ENCODE results near the gene CBARP.

Gene CBARP

DNA sequence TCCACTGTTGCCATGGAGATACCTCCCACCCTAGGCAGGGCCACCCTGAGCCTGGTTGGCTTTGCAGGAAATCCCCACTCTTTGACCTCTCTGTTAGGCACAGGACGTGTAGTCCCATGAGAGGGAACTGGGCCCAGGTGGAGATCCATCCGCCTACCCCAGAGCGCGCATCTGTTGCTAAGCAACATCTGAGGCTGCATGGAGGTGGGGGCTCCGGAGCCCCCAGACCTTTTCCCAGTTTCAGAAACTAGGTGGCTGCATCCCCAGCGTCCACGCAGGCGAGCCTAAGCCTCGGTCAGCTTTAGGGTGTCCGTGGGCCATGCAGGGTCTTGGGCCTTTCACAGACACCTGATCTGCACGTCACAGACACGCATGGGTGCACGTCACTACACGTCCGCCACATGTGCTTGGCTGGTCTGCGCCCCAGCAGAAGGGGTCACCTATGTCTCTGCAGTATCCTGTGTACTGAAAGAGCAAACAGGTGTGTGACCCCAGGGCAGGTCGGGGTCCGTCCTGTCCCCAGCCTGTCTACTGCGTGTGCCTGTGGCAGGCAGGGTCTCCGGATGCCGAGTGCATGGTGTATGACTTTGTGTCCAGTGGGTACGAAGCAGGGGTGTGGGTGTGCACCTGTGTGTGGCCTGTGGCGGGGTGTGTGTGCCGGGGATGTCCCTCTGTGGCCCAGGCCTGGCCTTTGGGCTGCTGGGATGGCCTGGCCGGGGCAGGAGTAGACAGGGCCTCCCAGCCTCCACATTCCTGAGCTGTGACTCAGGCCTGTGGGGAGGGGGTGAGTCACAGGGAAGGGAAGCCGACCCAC is 27.2 kb upstream of the CBARP start:
- DNase-seq (ENCODE audit: low read depth in 2 of 2), result no peak

- no peak for DNase-seq (ENCODE audit: low read depth in 2 of 2)
These were observed 25.4 kb upstream of the CBARP start for GRCh38 chr19:1263188-1263587.

DNA sequence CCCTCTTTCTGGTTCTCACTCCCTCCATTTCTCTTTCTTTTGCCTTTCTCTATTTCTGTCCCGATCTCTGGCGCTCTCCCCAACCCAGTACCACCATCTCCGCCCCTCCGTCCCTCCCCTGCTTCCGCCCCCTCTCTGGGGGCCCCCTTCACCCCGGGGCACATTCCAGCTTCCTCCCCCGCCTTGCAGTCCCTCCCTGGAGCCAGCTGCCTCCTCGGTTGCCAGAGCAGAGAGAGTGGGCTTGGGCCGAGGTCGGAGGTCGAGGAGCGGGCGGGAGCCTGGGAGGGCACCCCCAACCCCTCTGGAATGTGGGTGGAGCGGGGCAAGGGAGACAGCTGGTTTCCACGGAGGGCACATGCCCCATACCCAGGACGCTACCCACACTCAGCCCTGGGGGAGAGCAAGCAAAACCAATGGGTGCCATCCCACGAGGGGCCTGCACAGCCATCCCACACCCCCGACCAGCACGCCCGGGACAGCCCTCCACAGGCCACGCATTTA is 24.9 kb upstream of the CBARP start:
- DNase-seq (ENCODE audit: low read depth in 2 of 2), result no peak

DNA sequence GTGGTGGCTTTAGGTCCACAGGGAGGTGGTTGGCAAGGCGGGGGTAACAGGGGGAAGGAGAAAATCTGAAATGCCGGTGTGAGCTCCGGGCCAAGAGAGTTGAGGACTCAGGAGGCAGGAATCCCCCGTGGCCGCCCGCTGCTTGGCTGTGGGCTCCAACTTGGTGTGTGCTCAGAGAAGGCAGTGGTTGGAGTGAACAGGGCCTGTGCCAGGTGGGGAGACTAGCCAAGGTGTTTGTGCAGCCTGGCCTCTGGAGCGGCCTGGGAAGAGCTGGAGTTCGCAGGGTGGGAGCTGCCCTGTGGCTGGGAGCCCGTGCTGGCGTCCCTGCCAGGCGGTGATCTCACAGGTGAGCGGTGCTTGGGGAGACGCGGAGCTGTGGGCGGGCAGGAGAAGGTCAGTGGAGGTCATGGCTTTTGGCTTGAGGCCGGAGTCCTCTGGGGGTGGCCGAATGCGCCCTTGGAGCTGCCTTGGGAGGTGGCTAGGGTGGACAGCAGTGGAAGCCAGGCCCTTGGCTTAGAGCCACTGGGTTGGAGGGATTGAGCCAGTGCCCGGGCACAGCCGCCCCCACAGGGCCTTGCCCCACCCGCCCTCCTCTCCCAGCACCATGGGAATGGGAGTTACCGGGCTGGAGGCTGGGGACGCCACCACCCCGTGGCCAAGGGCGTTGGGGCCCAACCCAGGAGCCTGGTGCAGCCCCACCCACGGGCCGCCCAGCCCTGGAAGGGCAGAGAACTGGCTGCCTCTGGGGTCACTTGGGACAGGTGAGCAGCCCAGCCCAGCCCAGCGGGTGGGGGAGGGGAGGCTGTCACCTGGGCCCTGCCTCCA is 24.2 kb upstream of the CBARP start:
- no peak for DNase-seq (ENCODE audit: low read depth in 2 of 2)

GRCh38 chr19:1261538-1261797 is 23.7 kb upstream of the CBARP start:
- DNase-seq (ENCODE audit: low read depth in 2 of 2), result no peak

- peak; percentile 95 to 97 for DNase-seq (ENCODE audit: low read depth in 2 of 2)
These were observed 23.1 kb upstream of the CBARP start for GRCh38 chr19:1260749-1261537.

DNA sequence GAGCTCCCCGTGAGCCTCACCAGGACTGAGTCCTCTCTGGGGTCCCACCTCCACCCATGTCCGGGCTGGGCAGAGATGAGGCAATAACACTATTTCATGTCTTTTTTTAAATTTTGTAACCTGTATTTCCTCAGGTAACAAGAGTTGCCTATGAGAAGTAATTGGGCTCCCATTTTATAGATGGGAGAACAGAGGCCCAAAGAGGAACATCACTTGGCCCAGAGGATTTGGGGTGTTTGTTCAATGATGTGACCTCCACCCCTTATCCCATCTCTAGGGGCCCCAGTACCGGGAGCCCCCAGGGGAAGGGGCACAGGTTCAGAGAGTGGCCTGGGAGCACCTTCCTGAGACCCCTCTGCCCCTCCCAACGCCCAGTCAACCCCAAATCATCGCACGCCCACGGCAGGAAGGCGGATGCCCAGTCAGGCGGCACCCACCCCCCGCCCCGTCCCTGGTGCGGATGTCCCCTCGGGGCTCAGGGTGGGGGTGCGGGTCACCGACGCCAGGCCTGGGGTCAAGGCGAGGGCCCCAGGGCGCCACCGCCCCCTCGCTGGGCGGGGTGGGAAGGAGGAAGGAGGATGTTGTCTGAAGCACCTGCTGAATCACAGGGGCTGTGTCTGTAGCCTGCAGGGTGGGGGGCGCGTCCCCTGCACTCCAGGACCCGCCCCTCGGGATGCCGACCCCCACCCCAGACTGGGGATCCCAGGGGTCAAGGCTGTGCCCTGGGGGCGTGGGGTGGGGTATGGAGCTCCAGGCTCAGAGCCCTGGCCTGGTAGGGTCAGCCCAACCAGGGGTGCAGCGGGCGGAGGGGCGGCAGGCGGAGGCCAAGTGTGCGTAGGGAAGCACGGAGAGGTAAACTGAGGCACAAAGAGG is 22.3 kb upstream of the CBARP start:
- no peak for DNase-seq (ENCODE audit: low read depth in 2 of 2)

- DNase-seq (ENCODE audit: low read depth in 2 of 2), result no peak
These were observed 21.5 kb upstream of the CBARP start for GRCh38 chr19:1259206-1259875.

DNA sequence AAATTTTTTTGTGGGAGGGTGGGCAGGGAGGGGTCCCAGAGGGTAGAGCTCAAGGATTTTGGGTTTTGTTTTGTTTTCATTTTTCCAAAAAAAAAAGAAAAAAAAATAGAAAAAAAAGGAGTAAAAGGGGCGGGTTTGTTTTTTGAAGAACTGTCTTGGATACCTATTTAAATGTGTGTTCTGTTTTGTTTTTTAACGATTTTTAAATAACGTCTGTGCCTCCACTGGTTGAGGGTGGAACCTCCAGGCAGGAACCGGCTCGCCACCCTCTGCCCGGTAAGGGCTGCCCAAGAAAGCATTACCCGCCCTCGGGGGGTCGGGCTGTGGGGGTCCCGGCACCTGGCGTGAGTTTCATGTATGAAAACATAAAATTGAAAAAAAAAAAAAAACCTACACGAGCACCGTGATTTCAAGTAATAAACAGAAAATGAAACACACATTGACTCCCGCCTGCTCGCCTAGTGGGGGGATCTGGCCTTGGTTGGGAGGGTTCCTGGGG is 21.0 kb upstream of the CBARP start:
- no peak for DNase-seq (ENCODE audit: low read depth in 2 of 2)

- no peak for DNase-seq (ENCODE audit: low read depth in 2 of 2)
These were observed 20.3 kb upstream of the CBARP start for GRCh38 chr19:1258163-1258492.

DNA sequence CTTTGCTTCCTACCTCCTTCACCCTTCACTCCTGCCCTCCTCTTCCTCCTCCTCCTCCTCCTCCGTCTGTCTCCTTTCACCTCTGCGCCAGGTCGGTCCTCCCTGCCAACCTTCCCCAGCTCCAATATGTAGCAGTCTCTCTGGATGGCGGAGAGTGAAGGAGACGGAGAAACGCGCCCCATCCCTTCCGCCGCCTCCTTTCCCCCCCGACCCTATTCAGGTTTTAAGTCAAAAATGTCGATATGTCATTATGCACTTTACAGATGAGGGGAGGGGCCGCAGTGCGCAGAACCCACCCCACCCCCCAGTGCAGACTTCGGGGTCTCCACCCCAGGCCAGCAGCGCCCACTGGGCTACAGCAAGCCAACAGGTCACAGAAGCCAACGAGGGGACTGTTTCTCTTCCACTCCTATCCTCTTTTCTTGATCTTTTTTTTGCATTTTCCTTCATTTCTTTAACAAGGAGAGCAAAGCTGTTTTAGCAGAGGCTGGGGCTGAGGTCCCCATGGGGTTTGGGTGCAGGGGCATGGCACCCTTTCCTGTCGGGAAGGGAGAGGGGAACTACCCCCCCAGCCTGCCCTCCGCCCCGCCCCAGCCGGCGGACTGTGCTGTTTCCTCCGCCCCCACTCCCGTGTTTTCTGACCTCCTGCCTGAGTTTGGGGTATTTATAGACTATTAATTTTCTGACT is 19.8 kb upstream of the CBARP start:
- DNase-seq (ENCODE audit: low read depth in 2 of 2), result no peak

DNA sequence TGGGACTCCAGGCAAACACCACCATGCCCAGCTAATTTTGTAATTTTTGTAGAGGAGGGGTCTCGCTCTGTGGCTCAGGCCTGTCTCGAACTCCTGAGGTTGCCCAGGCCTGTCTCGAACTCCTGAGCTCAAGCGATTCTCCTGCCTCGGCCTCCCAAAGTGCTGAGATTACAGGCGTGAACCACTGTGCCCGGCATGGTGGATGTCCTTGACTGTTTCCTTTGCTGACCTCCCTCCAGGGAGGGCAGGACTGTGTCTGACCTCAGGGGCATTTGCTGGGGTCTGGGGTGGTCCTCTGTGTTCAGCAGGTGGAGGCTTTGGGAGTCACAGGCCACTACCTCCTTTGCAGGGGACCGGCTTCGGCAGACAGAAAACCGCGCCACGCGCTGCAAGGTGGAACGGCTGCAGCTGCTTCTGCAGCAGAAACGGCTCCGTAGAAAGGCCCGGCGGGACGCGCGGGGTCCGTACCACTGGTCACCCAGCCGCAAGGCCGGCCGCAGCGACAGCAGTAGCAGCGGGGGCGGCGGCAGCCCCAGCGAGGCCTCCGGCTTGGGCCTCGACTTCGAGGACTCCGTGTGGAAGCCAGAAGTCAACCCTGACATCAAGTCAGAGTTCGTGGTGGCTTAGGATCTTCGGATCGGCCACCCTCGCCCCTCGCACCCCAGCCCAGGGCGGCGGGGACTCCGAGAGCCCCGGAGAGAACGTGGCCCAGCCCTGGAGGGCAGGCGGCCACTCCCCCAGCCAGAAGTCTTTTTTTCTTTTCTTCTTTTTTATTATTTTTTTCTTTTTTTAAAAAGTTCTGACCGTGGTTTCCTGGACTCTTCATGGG is 19.1 kb upstream of the CBARP start:
- DNase-seq (ENCODE audit: low read depth in 2 of 2), result no peak

DNA sequence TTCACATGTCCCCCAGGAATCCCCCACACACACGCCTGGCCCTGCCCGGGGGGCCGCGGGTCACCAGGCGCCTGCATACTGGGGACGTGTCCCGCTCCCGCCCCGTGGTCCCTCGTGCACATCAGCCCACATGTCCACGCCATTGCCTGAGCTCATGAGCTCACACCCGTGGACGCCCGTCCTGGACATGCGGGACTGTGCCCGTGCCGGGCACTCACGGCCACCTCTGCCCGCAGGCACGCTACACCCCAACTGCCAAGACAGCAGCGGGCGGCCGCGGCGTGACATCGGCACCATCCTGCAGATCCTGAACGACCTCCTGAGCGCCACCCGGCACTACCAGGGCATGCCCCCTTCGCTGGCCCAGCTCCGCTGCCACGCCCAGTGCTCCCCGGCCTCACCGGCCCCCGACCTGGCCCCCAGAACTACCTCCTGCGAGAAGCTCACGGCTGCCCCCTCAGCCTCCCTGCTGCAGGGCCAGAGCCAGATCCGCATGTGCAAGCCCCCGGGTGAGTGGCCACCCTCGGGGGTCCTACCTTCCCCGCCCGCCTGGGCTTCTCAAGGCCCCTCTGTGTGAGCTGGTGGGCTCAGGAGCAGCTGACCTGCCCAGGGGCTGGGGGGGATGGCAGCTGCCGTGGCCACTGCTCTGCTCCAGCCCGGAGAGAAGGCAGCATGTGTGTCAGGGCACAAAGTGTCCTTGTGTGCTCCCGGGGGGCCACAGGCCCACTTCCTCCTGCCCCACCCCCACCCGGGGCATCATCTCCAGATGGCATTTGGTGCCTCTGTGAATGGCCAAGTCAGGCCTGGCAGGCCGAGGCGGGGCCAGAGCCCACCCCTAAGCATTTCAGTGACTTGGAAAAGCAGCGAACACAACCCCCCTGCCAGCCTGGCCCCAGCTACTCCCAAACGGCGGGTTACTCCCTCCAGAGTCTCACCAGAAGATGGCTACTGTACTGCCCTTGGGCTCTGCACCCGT is 17.7 kb upstream of the CBARP start:
- no peak for DNase-seq (ENCODE audit: low read depth in 2 of 2)

- DNase-seq (ENCODE audit: low read depth in 2 of 2), result no peak
These were observed 16.9 kb upstream of the CBARP start for GRCh38 chr19:1254530-1255185.

DNA sequence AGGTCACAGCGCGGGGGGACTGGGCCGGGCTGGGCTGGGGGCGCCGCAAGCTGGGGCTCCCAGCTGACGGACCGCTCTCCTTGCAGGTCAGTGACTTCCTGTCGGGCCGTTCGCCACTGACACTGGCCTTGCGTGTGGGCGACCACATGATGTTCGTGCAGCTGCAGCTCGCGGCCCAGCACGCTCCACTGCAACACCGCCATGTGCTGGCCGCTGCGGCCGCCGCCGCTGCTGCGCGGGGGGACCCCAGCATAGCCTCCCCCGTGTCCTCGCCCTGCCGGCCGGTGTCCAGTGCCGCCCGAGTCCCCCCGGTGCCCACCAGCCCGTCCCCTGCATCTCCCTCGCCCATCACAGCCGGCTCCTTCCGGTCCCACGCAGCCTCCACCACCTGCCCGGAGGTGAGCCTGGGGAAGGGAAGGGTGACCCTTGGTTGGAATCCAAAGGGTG is 16.3 kb upstream of the CBARP start:
- DNase-seq (ENCODE audit: low read depth in 2 of 2), result no peak

GRCh38 chr19:1253514-1254080 is 15.8 kb upstream of the CBARP start:
- DNase-seq (ENCODE audit: low read depth in 2 of 2), result no peak

Data from stimulated activated CD4-positive, alpha-beta T cell treated with anti-CD3 and anti-CD28 coated beads, Interleukin-15, amount 100 ng/mL, for 48 hours (primary cell).